GM19467 (cell line): Measurements from ENCODE around the gene C9orf43.
A peak's percentile ranks its signal among the peaks of the same experiment; 100 is the strongest.
"Not testable (repeated sequence)": the region's sequence is repeated elsewhere in the genome, so short reads cannot be mapped to it uniquely, and the experiment has no call there.

Experiments
- ATAC-seq: cut with Tn5 transposase; IDR thresholded peaks from one replicate; pipeline ENCODE4 v1.9.1; 2021; ENCODE audit warnings: mild to moderate bottlenecking, moderate library complexity; ENCODE audit not compliant: unreplicated experiment

Gene C9orf43

DNA sequence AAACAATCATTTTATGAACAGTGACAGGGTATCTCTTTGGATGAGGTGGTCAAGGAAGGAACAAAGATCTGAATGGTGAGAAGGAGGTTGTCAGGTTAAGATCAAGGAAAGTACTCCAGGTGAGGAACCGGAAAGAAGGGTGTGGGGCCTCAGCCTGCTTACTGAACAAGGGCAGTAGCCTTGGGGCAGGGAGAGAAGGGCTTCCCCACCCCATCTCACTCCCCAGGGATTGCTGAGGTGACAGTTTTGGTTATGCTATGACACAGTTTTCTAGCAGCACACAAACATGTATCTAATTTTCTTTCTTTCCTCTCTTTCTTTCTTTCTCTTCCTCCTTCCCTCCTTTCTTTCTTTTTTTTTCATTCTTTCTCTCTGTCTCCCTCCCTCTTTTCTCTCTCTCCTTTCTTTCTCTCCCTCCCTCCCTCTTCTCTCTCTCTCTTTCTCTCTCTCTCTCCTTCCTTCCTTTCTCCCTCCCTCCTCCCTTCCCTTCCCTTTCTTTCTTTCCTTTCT, 29.6 kb upstream of the C9orf43 start:
- peak; percentile 41 for ATAC-seq

DNA sequence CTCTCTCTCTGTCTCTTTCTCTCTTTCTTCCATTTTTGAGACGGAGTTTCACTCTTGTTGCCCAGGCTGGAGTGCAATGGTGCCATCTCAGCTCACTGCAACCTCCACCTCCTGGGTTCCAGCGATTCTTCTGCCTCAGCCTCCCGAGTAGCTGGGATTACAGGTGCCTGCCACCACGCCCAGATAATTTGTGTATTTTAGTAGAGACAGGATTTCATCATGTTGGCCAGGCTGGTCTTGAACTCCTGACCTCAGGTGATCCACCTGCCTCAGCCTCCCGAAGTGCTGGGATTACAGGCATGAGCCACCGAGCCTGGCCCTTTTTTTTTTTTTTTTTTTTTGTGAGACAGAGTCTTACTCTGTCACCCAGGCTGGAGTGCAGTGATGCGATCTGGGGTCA, 29.1 kb upstream of the C9orf43 start:
- not testable (repeated sequence) for ATAC-seq

DNA sequence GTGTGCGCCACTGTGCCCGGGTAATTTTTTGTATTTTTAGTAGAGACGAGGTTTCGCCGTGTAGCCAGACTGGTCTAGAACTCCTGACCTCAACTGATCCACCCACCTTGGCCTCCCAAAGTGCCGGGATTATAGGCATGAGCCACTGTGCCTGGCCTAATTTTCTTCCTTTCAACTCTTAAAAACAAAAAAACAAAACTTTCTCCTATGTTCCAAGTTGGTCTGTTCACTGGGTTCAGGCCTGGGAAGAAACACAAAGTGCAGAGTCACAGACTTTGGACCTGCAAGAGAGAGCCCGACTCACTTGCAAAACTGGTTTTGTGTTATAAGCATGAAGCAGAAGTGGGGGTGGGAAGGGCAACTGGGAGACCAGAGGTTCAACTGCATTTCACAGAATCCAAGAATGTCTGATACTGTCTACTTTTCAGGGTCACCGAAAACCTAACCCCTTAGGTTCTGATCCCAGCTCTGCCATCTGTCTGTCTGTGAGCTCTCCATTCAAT, 28.6 kb upstream of the C9orf43 start:
- ATAC-seq = no peak

DNA sequence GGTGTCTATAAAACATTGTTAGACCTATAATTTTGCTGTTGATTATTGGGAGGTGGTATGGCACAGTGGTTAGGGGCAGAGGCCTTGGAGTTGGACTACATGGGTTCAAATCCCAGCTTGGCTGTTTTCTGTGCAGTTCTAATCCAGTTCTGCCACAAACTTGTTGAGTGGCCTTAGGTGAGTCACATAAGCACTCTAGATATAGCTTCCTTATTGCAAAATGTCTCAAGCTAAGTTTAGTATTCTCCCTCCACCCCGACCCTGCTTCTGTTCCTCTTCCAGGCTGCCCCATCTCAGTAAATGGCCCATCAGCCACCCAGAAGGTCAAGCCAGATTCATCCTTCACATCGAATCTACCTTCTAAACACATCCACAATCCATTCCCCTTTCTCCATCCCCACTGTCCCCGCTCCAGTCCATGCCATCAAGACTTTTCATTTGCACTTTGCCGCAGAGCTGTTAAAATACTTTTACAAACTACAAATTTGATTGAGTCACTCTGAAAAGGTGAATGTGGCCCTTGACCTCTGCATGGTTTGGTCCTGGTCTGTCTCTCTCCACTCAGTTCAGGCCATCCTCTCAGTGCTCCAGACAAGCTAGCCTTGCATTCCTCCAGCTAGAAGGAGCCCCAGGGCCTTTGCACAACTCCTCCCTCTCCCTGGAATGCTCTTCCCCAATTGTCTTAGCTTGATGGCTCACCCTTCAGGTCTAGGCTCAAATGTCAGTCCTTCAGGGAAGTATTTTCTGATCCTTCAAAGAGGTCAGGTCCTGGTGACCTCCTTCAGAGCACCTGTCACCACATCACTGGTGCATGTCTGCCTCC, 23.8 kb upstream of the C9orf43 start:
- no peak for ATAC-seq

DNA sequence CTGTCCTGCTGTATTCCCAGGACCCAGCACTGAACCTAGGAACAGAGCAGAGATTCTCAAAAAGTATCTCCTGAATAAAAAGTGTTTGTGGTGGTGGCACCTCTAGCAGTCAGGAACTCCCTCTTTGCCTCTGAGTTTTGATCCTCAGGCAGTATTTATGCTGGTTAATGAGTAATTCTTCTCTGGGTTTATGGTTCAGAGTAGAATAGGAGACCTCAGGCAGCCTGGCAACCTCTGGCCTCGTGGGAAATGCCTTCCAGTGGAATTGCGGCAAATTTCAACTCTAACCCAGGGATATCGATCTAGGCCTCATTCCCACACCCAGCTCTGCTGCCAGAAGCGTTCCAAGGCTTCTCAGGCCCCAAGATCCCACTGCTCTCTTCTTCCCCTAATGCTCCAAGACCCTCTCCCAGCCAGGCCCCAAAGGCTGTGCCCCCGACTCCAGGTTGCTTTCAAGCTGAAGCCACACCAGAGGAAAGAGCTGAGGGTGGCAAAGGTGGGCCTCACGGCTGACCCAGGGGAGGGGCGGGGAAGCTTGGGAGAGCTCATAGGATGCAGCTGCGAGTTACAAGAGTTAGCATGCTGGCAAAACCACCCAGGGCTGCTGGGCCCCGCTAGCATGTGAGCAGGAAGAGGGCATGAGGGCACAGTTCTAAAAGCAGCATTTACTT, 22.9 kb upstream of the C9orf43 start:
- no peak for ATAC-seq

DNA sequence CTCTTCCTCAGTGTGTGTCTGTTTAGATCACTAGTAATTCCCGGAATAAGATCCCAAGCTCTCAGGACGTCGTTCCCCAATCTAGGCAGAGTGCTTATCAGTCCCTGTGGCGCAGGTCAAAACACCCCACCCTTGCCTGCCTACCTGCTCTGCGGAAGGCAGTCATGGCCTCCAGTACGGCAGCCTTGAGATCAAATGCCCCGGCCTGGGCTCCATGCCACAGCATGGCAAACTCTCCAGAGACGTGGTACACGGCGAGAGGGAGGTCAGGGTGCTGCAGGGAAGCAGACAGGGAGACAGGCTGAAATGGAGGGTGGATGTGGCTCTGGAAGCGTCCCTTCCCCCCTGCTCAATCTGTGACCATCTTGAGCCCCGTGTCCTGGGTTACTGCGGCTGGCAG, 21.7 kb upstream of the C9orf43 start:
- no peak for ATAC-seq

DNA sequence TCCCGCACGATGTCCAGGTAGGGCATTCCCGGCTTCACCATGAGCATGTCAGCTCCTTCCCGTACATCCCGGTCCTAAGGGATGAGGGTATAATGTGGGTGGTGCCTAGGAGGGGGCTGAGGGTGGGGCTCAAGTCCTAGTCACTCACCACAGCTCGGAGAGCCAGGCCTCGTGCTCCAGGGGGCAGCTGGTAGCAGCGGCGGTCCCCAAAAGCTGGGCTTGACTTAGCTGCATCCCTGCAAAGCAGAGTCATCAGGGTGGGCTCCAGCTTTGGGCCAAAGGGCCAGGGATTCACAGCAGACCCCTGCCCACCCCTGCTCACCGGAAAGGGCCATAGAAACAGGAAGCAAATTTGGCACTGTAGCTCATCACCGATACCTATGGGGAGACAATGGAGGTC, 21.1 kb upstream of the C9orf43 start:
- no peak for ATAC-seq

DNA sequence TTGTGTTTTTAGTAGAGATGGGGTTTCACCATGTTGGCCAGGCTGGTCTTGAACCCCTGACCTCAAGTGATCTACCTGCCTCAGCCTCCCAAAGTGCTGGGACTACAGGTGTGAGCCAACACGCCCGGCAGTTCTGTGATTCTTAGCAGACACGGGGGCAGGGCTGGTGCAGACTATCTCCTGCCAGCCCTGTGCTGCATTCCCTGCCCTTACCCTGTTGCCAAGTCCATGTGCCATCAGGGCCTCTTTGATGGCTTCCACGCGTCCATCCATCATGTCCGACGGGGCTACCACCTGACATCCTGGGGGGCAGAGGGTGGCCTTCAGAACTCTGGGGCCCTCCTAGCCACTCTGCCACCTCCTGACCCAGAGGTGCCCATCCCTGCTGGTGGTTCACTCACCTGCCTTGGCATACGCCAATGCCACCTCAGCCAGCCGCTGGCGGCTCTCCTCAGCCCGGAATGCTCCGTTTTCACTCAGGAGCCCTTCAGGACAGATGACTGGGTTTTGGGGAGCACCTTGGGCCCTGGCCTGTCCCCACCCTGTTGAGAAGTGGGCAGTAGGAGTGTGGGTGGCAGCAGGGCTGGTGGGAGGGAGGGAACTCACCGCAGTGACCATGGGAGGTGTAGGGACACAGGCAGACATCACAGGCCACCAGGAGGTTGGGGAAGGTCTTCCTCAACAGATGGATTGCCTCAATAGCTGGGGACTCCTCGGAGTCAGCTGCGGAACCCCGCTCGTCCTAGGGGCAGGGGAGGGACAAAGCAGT, 20.2 kb upstream of the C9orf43 start:
- no peak for ATAC-seq

DNA sequence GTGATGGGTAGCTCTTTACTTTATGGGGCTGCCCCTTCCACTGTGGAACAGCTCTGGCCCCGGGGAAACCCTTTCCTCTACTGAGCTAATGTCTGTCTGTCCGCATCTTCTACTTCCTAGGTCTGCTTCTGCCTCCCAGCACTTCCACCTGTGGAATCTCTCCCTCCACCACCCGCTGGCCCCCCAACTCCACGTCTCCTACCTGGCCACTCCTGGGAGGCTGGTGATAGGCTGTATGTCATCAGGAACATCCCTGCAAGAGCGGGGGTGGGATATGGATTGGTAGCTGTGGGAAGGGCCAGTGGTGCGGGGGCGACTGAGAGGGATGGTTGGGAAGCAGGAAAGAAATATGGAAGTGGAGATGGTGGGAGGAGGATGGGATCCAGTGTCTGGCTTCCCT, 18.6 kb upstream of the C9orf43 start:
- ATAC-seq = no peak

DNA sequence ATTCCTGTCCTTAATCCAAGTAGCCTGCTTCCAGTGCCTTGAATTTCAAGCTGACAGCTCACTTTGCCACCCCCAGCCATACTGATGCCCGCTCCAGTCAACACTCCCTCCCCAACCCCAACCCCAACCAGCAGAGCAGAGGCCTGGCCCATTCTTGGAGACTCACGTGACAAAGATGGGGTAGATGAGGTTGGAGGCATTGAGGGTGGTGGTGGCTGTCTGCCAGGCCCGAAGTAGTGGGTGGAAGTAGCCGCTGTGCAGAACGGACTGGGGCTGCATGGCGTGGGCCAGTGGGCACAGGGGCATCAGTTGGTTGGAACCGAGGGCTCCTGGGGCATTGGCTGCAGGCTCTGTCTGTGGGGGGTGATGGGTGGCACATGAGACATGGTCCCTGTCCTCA, 17.3 kb upstream of the C9orf43 start:
- no peak for ATAC-seq

DNA sequence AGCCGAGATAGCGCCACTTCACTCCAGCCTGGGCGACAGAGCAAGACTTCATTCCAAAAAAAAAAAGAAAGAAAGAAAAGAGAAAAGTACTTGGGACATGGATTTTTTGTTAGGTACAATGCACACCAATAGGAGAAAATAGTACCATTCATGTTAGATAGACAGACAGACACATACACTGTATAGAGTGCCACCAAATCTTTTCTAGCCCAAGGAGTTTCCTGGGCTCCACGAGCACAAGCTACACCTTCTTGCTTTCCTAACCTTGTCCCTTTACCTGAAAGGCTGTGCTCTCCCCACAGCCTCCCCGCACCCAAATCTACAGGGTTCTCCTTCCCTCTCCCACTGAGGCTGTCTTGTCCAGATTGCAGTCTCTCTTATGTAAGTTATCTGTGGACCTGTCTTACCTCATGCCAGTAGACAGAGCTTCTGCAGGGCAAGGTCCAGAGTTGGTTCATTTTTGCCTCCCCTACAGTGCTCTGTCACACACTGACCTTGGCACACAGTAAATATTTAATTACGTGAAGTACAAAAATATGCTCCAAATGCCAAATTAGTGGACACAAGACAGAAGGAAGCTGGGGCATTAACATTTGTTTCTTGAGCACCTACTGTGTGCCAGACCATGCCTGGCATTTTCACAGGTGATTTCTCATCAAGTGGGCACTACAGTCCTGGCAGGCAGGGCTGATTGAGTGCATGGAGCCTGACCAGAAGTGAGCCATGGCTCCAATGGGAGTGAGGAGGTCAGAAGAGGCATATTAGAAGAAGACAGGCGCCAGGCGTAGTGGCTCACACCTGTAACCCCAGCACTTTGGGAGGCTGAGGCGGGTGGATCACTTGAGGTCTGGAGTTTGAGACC, 15.3 kb upstream of the C9orf43 start:
- ATAC-seq = no peak

DNA sequence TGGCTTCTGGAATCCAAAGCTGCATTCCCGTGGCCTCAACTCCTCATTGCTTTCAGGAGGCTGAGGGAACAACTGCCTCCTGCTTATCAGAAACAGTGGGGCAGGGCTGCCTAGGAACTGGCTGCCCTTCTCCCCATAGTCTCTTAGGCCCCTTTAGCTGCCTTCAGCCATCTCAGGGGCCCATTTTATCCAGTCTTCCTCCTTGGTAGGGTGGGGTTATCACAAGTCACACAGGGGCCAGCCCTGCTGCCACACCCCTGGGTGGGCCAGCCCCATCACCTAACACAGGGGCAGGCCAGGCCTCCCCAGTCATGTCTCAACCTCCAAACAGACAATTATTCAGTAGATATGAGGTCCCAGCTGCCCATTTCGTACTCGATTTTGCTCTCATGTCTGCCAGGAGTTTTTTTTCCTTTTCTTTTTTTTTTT, 13.3 kb upstream of the C9orf43 start:
- ATAC-seq = no peak

DNA sequence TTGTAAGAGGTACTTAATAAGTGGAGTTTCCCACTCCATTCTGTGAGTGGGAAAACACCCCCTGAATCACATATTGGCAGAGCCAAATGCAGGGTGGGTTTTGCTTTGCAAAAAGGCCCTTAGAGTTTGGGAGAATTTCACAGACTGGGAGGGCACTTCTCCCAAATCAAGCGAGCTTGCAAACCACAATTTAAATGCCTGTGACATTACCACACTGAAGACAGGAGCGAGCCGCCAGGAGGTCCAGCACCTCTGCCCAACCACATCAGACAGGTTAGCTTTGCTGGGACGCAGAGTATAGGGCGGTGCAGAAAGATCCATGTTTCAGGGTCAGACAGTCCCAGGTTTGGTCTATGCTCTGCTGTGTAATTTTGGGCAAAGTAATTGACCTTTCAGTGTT, 11.8 kb upstream of the C9orf43 start:
- no peak for ATAC-seq

DNA sequence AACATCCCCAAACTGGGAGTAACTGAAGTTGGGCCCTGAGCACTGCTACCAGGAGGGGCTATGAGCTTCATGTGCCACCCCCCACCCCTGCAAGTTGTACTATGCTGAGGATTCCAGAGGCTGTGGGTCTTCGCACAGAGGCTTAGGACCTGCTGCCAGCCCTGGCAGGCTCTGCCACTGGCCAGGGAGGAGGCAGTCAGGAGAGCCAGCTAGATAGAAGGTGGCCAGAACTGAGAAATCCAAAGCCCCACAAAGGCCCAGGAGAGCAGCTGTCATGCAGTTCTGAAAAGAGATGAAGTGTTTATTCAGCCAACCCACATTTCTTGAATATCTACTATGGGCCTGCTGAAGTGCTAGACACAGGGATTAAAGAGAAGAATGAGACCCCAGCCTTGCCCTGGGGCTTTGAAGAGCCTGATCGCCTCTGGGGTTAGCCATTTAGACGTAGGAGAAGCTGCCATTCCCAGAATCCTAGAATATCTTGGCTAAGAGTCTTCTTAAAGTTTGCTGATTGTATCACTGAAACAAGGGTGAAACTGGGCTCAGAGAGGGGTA, 10.8 kb upstream of the C9orf43 start:
- no peak for ATAC-seq

DNA sequence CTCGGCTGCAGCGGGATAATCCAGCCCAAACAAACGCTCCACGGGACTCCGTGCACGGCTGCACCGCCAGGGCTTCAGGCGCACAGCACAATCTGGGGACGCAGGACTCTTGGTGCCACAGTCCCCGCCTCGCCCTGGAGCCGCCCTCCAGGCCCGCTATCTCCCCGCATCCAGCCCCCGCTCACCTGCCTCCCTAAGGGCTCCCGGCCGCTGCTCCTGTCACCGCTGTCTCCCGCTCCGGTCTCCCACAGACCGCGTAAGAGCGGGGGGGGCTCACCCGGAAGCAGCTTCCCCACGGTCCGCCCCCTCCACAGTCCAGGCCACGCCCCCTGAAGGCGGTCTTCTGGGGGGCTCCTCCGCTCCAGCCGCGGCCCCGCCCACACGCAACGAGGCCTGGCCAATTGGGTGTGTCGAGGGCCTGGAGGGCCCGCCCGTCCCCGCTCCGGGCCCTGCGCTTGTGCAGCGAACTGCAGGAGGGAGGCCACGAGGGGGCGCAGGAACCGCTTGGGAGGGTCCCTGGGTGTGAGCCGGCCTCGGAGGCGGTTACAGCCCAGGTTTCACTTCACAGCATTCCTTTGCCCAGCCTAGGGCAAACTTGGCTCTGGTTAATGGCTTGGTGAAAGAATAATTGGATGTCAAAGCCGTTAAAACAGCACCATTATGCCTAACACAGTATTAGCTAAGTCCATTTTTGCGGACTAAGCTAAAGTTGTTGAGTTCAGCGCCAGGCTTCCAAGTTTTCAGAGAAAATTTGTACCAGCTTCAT, 9.3 kb upstream of the C9orf43 start, which contains the start of gene ALAD:
Gene ALAD, minus strand, starts transcription at position 258 of the 766 bp plus-strand sequence. CDS start 7,725 bp downstream, outside the sequence.
- ATAC-seq = peak; percentile 99

DNA sequence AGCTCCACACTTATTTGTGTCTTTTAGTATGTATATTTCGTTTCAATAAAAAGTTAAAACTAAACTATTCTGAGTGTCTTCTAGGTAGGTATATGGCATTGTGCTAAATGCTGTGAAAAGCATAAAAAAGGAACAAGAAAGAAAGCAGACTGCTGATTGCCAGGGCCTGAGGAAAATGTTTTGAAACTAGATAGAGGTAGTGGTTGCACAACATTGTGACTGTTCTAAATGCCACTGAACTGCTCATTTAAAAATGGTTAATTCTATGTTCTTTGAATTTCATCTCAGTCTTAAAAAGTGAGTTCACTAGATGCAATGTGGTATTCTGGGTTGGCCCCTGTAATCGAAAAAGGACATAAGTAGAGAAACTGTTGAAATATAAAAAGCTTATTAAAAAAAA, 6.9 kb upstream of the C9orf43 start:
- ATAC-seq = no peak

DNA sequence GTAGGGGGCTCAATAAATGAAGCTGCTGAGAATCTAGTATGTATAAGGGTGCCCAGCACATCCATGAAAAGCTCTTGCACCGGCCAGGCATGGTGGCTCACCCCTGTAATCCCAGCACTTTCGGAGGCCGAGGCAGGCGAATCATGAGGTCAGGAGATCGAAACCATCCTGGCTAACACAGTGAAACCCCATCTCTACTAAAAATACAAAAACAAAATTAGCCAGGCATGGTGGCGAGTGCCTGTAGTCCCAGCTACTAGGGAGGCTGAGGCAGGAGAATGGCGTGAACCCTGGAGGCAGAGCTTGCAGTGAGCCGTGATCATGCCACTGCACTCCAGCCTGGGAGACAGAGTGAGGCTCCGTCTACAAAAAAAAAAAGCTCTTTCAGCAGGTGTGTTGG, 4.2 kb upstream of the C9orf43 start:
- ATAC-seq = not testable (repeated sequence)

DNA sequence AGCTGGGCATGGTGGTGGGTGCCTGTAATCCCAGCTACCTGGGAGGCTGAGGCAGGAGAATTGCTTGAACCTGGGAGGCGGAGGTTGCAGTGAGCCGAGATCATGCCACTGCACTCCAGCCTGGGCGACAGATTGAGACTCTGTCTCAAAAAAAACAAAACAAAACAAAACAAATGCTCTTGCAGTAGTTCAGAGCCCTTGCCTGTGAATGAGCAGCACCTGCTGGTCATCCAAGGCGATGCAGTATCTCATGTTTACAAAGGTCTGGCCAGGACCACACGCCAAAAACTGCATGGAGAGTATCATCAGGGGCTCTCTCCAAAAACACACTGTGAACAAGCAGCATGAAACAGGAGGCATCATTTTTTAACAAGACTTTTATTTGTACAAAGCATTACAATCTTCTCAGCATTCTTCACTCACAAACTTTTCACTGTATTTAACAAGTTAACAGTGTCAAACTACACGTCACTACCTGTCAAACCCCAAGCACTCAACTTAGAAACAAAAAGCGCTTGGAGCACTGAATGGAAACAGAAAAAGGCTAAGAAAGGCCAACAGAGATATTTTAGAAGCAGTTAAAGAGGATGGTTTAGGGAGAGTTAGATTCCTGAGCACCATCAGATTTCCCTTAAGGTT, 3.6 kb upstream of the C9orf43 start:
- not testable (repeated sequence) for ATAC-seq

DNA sequence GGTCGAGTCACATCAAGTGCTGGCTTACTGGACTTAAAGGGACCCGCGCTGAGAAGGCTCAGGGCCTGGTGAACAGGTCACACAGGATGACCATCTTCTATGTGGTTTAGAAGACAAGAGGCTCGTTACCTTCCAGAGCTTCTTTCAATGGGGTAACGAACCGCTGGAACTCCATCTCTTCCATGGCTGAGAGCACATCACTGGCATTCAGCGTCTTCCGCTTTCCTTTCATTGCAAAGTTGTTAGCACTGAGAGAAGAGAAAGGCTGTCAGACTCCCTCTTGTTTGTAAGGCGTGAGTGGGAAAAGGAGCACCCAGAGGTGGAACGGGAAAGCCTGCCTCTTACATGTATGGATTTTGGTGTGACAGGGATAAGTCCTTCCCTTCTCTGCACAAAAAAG, 1.1 kb upstream of the C9orf43 start:
- ATAC-seq = no peak
